HuH-7.5 (cell line): ENCODE results near the gene WDTC1.
A peak's percentile ranks its signal among the peaks of the same experiment; 100 is the strongest.
"Not testable (repeated sequence)": the region's sequence is repeated elsewhere in the genome, so short reads cannot be mapped to it uniquely, and the experiment has no call there.

ENCODE experiments used
- DNase-seq: peaks from one replicate; pipeline ENCODE4 v3.0.0; 2011; ENCODE audit warnings: low spot score

WDTC1 gene

GRCh38 chr1:27234049-27234882, at the start of gene WDTC1:
Gene WDTC1, plus strand, starts transcription at chr1:27234632. Its CDS starts 26,423 bp downstream, at chr1:27261055.
- DNase-seq: peak; percentile 87

GRCh38 chr1:27184665-27185064, 49.8 kb upstream of the WDTC1 start:
- DNase-seq: not testable (repeated sequence)

GRCh38 chr1:27192039-27192529, 42.3 kb upstream of the WDTC1 start:
- DNase-seq: no peak

GRCh38 chr1:27193194-27193593, 41.2 kb upstream of the WDTC1 start:
- no peak for DNase-seq

GRCh38 chr1:27201295-27201694, 33.1 kb upstream of the WDTC1 start:
- DNase-seq: no peak

- DNase-seq: no peak
Measured at GRCh38 chr1:27203946-27204345, 30.5 kb upstream of the WDTC1 start.

GRCh38 chr1:27207238-27207637, 27.2 kb upstream of the WDTC1 start:
- not testable (repeated sequence) for DNase-seq

GRCh38 chr1:27208143-27208850, 26.1 kb upstream of the WDTC1 start:
- DNase-seq: not testable (repeated sequence)

- no peak for DNase-seq
Measured at GRCh38 chr1:27216466-27216865, 18.0 kb upstream of the WDTC1 start.

GRCh38 chr1:27217401-27217800, 17.0 kb upstream of the WDTC1 start:
- DNase-seq: no peak

GRCh38 chr1:27218736-27219135, 15.7 kb upstream of the WDTC1 start:
- DNase-seq: no peak

GRCh38 chr1:27220096-27220495, 14.3 kb upstream of the WDTC1 start:
- DNase-seq: no peak

- DNase-seq: not testable (repeated sequence)
Measured at GRCh38 chr1:27220702-27221497, 13.5 kb upstream of the WDTC1 start.

GRCh38 chr1:27225621-27226020, 8.8 kb upstream of the WDTC1 start:
- no peak for DNase-seq

- no peak for DNase-seq
Measured at GRCh38 chr1:27227765-27228164, 6.7 kb upstream of the WDTC1 start.

- peak; percentile 17 for DNase-seq
Measured at GRCh38 chr1:27233667-27234048, 774 bp upstream of the WDTC1 start.

GRCh38 chr1:27235827-27236226, 1.4 kb downstream of the WDTC1 start:
- no peak for DNase-seq

GRCh38 chr1:27237112-27237511, 2.7 kb downstream of the WDTC1 start:
- DNase-seq: no peak

- no peak for DNase-seq
Measured at GRCh38 chr1:27238032-27238431, 3.6 kb downstream of the WDTC1 start.

- DNase-seq: no peak
Measured at GRCh38 chr1:27241677-27242076, 7.2 kb downstream of the WDTC1 start.

- not testable (repeated sequence) for DNase-seq
Measured at GRCh38 chr1:27243665-27244064, 9.2 kb downstream of the WDTC1 start.

- DNase-seq: no peak
Measured at GRCh38 chr1:27246194-27246593, 11.8 kb downstream of the WDTC1 start.
